Mucosa of rectum (tissue), 2 donors: ENCODE results near the gene F7.

Experiments used
- H3K27ac ChIP-seq, 2 donors: one replicate each; pipeline ENCODE4 v1.7.0; 2013; ENCODE audit warnings: inconsistent platforms in 2 of 2, low read depth in 2 of 2, low read length in 2 of 2
- H3K27me3 ChIP-seq, 2 donors: one replicate each; pipeline ENCODE4 v1.7.0; 2013; ENCODE audit warnings: low read length in 2 of 2; ENCODE audit not compliant: control insufficient read depth in 2 of 2, insufficient read depth in 2 of 2
- H3K36me3 ChIP-seq, 2 donors: one replicate each; pipeline ENCODE4 v1.7.0; 2013; ENCODE audit warnings: low read length in 2 of 2; ENCODE audit not compliant: control insufficient read depth in 2 of 2, insufficient read depth in 2 of 2
- H3K4me1 ChIP-seq, 2 donors: one replicate each; pipeline ENCODE4 v1.7.0; 2013; ENCODE audit warnings: low read length in 2 of 2, mild to moderate bottlenecking in 1 of 2; ENCODE audit not compliant: control insufficient read depth in 2 of 2, insufficient read depth in 2 of 2
- H3K4me3 ChIP-seq, 2 donors: one replicate each; pipeline ENCODE4 v1.7.0; 2013; ENCODE audit warnings: low read length in 2 of 2
- H3K9ac ChIP-seq, 2 donors: one replicate each; pipeline ENCODE4 v1.7.0; 2013; ENCODE audit warnings: low read length in 2 of 2, low read depth in 1 of 2, mild to moderate bottlenecking in 1 of 2
- H3K9me3 ChIP-seq, 2 donors: one replicate each; pipeline ENCODE4 v1.7.0; 2013; ENCODE audit warnings: low read length in 2 of 2; ENCODE audit not compliant: control insufficient read depth in 2 of 2
- donor health status: healthy.
- donor health status: Normal muscosa, but diverticular disease.

Gene F7

DNA sequence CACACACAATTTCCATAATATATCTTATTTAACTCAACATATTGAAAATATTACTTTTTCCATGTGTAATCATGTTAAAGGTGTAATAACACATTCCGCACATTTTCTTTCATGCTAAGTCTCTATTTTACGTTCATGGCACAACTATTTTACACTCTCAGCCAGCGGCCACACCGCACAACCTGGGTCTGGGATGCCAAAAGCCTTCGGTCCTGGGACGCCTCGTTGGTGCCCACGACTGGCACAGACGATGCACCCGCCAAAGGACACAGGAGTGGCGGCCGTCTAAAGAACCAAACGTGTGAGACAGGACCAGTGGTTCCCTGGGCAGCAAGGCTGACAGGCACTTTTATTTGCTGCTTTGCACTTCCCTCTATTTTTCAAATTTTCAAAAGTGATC lies 42.8 kb downstream of the F7 start:
- H3K9me3 ChIP-seq, result no peaks in the 10 kb centered on the region
- H3K27ac ChIP-seq, result no peak overlapping the region
- peaks cover 4 to 9% of the 10 kb centered on the region in 2 donors for H3K27me3 ChIP-seq
- H3K4me1 ChIP-seq, result peaks cover 6 to 8% of the 10 kb centered on the region in 2 donors
- H3K36me3 ChIP-seq, result no peaks in the 10 kb centered on the region
- no peak overlapping the region for H3K4me3 ChIP-seq
- H3K9ac ChIP-seq, result no peak overlapping the region

DNA sequence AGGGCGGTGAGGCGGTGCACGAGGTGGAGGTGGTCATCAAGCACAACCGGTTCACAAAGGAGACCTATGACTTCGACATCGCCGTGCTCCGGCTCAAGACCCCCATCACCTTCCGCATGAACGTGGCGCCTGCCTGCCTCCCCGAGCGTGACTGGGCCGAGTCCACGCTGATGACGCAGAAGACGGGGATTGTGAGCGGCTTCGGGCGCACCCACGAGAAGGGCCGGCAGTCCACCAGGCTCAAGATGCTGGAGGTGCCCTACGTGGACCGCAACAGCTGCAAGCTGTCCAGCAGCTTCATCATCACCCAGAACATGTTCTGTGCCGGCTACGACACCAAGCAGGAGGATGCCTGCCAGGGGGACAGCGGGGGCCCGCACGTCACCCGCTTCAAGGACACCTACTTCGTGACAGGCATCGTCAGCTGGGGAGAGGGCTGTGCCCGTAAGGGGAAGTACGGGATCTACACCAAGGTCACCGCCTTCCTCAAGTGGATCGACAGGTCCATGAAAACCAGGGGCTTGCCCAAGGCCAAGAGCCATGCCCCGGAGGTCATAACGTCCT lies 43.4 kb downstream of the F7 start:
- Histone ChIP-seq H3K9me3 (no peaks in the 10 kb centered on the region), H3K36me3 (no peaks in the 10 kb centered on the region), H3K9ac (no peak overlapping the region), H3K27ac (no peak overlapping the region), H3K27me3 (peaks cover 4 to 9% of the 10 kb centered on the region in 2 donors), H3K4me3 (no peak overlapping the region), H3K4me1 (peaks cover 8 to 10% of the 10 kb centered on the region in 2 donors)

DNA sequence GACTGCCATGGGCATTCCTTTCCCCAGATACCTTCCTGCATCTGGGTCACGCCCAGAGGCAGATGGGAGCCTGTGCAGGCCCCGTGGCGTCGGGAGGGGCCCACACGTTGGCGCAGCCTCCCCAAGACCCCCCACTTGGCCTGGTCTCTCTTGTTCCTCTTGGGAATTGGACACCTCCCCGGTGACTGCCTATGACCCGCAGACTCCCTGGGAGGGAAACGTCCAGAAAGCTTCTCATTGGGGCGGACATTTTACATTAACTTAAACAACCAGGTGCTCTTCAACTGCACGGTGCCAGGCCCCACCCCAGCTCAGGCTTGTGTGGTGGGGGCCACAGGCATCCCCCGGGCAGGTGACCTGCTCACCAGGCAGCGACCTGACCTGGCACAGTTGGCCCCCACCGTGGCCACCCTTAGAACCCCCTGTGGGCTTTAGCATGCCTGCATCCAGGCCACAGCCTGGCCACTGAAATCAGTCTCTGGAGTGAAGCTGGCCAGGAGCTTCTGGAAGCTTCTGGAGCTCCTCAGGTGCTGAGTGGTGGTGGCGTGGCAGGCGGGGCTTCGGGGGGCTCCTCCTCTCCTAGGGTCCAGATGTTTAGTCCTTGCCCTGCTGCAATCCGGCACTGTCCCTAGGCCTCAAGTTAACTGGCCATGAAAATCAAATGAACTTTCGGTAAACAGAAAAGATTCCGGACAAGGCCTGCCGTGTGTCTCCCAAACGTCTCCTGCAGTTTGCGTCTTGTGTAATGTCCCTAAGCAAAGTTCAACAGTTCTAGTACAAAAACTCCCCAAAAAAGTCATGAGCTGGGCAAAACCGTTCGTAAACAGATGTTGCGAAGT lies 44.3 kb downstream of the F7 start:
- Histone ChIP-seq H3K9me3 (no peaks in the 10 kb centered on the region), H3K27ac (no peak overlapping the region), H3K4me3 (no peak overlapping the region), H3K36me3 (no peaks in the 10 kb centered on the region), H3K9ac (no peak overlapping the region), H3K27me3 (peaks cover 4 to 9% of the 10 kb centered on the region in 2 donors), H3K4me1 (peaks cover 8 to 12% of the 10 kb centered on the region in 2 donors)

DNA sequence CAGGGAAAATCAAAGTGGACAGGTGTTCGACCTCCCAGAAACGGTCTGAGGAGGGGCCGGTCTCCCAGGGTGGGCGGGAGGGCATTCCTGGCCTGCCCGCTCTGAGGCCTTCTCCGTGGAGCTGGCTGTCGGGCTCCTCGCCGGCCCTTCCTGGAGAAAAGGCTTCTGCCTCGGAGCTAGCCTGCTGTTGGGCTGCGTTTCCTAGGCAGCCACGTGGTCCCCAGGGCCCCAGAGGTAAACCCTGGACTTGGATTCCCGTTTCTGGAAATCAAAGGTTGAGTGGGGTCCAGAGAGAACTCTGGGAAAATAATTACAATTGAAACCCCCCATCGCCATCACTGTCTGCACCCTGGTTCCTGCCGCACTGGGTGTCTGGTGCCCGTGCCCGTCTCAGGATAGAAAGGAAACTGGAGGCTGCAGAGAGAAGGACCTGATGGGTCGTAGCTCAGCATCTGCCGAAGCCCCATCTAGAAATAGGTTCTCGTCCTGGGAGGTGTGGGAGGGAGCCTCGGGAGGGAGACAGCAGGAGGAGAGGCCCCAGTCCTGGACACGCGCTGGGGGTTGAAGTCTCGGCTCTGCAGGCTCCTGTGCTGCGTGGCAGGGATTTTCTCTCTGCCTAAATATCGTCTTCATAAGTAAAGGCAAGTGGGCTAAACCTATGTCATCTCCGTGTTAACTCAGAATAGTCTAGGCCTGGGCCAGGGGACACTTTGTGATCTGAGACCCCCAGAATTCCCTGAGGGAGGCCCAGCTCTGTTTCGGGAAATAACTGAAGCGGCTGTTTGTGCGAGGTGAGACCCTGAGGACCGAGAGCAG lies 45.2 kb downstream of the F7 start:
- H3K27me3 ChIP-seq, result peaks cover 4 to 9% of the 10 kb centered on the region in 2 donors
- no peak overlapping the region for H3K9ac ChIP-seq
- H3K36me3 ChIP-seq, result no peaks in the 10 kb centered on the region
- H3K27ac ChIP-seq, result no peak overlapping the region
- peaks cover 8 to 12% of the 10 kb centered on the region in 2 donors for H3K4me1 ChIP-seq
- no peaks in the 10 kb centered on the region for H3K9me3 ChIP-seq
- no peak overlapping the region for H3K4me3 ChIP-seq

DNA sequence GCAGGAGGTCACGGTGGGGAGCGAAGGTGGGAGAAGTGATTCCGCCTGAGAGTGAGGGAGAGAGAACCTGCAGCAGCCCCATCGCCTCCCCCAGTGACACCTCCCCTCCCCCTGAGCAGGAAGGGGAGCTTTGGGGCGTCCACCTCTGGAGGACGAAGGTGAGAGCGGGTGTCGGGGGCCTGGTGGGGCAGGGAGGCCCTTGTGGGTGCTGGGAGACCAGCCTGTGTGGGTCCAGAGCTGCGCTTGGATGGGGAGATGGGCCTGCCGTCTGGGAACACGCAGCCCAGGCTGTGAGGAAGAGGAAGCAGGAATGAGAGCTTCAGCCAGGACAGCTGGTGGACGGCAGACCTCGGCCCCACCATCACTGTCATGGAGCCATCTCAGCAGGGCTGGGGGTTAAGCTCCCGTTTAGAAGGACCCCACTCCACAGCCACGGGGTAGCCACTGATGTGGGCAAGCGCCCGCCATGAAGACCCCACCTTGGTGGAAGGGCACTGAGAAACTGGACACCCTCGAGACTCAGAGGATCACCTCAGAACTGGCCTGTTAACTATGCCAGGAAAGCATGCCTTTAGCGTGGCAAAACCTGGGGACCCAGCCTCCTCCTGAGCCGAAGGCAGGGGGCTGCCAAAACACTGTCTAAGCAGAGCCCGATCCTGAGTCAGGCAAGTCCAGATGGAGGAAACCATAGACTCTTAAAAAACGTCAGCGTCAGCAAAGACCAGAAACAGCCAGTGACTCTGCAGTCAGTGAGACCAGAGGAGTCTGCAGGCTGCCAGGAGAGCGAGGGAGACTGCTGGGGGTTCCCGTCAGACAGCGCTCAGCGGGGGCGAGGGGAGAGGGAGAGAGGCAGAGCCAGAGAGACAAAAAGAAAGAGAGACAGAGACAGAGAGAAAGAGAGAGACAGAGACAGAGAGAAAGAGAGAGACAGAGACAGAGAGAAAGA lies 46.4 kb downstream of the F7 start:
- H3K9me3 ChIP-seq, result no peaks in the 10 kb centered on the region
- peak overlapping the region in 1 of 2 donors; percentile 79 for H3K4me3 ChIP-seq
- no peaks in the 10 kb centered on the region for H3K36me3 ChIP-seq
- H3K4me1 ChIP-seq, result peaks cover 8 to 12% of the 10 kb centered on the region in 2 donors
- peaks cover 4 to 9% of the 10 kb centered on the region in 2 donors for H3K27me3 ChIP-seq
- no peak overlapping the region for H3K9ac ChIP-seq
- no peak overlapping the region for H3K27ac ChIP-seq

DNA sequence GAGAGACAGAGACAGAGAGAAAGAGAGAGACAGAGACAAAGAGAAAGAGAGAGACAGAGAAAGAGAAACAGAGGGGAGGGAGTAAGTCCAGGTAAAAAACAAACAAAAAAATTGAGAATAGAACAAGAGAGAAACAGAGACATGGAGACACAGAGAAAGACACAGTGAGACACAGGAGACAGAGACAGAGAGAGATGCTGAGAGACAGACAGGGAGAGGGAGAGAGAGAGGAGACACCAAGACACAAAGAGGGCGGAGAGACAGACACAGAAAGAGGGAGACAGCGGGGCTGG lies 47.0 kb downstream of the F7 start:
- Histone ChIP-seq H3K36me3 (no peaks in the 10 kb centered on the region), H3K4me3 (peak overlapping the region; percentile 68 to 79), H3K27ac (no peak overlapping the region), H3K9ac (peak overlapping the region; percentile 70 to 80), H3K27me3 (peaks cover 4 to 9% of the 10 kb centered on the region in 2 donors), H3K4me1 (peaks cover 8 to 12% of the 10 kb centered on the region in 2 donors), H3K9me3 (no peaks in the 10 kb centered on the region)

DNA sequence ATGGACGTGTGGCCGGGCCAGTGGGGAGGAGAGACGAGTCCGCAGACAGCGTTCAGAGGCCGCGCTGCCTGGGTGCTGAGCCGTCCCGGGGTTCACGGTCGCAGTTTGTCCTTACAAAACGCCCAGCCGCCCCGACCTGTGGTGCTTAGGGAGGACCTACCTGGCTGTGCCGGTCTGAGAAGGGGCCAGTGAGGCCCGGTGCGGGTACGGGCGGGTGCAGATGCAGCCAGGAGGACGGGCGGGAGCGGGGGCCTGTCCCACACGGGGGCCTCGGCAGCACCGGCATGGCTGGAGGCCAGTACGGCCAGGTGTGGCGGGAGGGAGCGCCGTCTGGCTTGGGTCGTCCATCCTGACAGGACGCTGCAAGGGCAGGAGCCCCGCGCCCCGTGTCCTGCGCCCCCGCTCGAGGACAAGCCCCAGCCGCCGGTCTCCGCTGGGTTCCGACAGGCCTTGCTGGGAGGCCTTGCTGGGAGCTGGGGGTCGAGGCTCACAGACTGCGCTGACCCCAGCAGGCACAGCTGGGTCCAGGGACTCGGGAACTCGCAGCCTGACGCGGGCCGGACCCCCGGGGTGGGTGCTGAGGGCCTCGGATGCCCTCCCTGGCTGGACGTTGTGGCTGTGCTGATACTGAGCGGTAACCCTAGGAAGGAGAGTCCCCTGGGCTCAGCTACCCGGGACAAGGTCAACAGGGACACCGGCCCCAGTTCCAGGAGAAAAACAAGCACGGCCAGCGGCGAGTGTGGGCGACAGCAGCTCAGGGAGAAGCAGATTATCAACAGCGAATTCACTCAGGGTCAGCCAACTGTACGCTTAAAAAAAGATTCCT lies 47.6 kb downstream of the F7 start:
- Histone ChIP-seq H3K9me3 (no peaks in the 10 kb centered on the region), H3K9ac (peak overlapping the region; percentile 70 to 80), H3K36me3 (no peaks in the 10 kb centered on the region), H3K4me1 (peaks cover 8 to 12% of the 10 kb centered on the region in 2 donors), H3K4me3 (peak overlapping the region; percentile 68 to 79), H3K27me3 (peaks cover 4 to 9% of the 10 kb centered on the region in 2 donors), H3K27ac (peak overlapping the region; percentile 56 to 62)

DNA sequence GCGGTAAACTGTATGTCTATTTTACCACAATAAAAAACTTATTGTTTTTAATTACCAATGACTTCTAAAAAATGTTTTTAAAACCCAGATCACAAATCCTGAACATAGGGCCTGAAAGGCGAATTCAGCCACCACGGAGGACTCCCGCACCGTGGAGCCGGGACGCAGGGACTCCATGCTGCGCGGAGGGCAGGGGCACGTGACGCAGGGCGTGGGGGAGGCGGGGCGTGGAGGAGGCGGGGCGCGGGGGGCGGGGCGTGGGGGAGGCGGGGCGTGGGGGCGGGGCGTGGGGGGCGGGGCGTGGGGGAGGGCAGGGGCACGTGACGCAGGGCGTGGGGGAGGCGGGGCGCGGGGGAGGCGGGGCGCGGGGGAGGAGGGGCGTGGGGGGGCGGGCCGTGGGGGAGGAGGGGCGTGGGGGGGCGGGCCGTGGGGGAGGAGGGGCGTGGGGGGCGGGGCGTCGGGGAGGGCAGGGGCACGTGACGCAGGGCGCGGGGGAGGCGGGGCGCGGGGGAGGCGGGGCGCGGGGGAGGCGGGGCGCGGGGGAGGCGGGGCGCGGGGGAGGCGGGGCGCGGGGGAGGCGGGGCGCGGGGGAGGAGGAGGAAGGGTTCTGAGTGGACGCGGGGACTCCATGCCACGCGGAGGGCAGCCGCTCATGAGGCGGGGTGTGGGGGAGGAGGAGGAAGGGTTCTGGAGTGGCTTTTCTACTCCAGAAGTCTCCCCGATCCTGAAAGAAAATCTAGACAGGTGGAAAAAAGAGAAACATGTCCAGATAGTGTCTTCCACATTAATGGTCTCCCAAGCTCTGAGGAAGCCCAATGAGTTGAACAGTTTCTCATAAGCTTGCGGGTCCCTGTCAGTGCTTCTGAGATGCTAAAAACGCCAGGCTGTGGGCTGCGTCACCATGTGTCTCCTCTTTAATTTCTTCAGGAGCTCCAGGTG lies 48.5 kb downstream of the F7 start:
- Histone ChIP-seq H3K27me3 (peaks cover 4 to 9% of the 10 kb centered on the region in 2 donors), H3K9ac (peak overlapping the region; percentile 70 to 80), H3K9me3 (no peaks in the 10 kb centered on the region), H3K27ac (peak overlapping the region; percentile 56 to 62), H3K36me3 (no peaks in the 10 kb centered on the region), H3K4me1 (peaks cover 8 to 12% of the 10 kb centered on the region in 2 donors), H3K4me3 (peak overlapping the region; percentile 68 to 79)
